A673 (cell line): ENCODE results near the gene CBFA2T3. TPM values are rescaled to one million over a fixed set of nuclear protein-coding genes. Genes with fewer than 3 reads are reported as not detected.

Source experiments
- BruUV-seq: library from RNA; stranded (reverse); fragments of 400-500 nt; replicated peaks from 2 replicates; lab custom pipeline; 2021; lab: Mats Ljungman, UMichigan
- CTCF ChIA-PET: fragments of 300-600 bp; sonication (Branson Sonifier 250); formaldehyde crosslinking; loops from one replicate; lab custom pipeline; 2022; ENCODE audit warnings: antibody characterized with exemption; lab: Charles Lee
- POLR2A ChIA-PET: fragments of 300-600 bp; sonication (Branson Sonifier 250); formaldehyde crosslinking; loops from one replicate; lab custom pipeline; 2022; ENCODE audit warnings: antibody characterized with exemption; ENCODE audit not compliant: low non-redundant PET; lab: Charles Lee
- DNase-seq: peaks from one replicate; pipeline ENCODE4 v3.0.0-alpha.2; 2015; ENCODE audit warnings: low spot score
- H3K27ac ChIP-seq: fragments of 200-600 bp; sonication (generic); 2 replicates; pipeline ENCODE4 v1.5.1; 2016; ENCODE audit warnings: mixed run types, low read depth, mild to moderate bottlenecking, mixed read lengths, antibody characterized with exemption, low read length; ENCODE audit not compliant: poor library complexity, severe bottlenecking
- H3K27me3 ChIP-seq: fragments of 200-600 bp; sonication (generic); replicated peaks from 2 replicates; pipeline ENCODE4 v1.6.1; 2017; ENCODE audit warnings: mixed run types, low read depth, mild to moderate bottlenecking, mixed read lengths, antibody characterized with exemption, low read length; ENCODE audit not compliant: insufficient read depth, poor library complexity
- H3K36me3 ChIP-seq: fragments of 200-600 bp; sonication (generic); 2 replicates; pipeline ENCODE4 v1.6.1; 2016; ENCODE audit warnings: mixed run types, mild to moderate bottlenecking, mixed read lengths, antibody characterized with exemption, low read length; ENCODE audit not compliant: insufficient read depth, poor library complexity, severe bottlenecking
- H3K4me1 ChIP-seq: fragments of 200-600 bp; sonication (generic); 2 replicates; pipeline ENCODE4 v1.6.1; 2017; ENCODE audit warnings: mixed run types, mild to moderate bottlenecking, mixed read lengths, antibody characterized with exemption, low read length; ENCODE audit not compliant: insufficient read depth, poor library complexity, severe bottlenecking
- H3K4me3 ChIP-seq: fragments of 200-600 bp; sonication (generic); 2 replicates; pipeline ENCODE4 v1.5.1; 2016; ENCODE audit warnings: low read depth, mixed run types, mild to moderate bottlenecking, mixed read lengths, low read length; ENCODE audit not compliant: poor library complexity, severe bottlenecking
- H3K9me3 ChIP-seq: fragments of 200-600 bp; sonication (generic); 2 replicates; pipeline ENCODE4 v1.6.1; 2016; ENCODE audit warnings: mixed run types, low read depth, mild to moderate bottlenecking, mixed read lengths, antibody characterized with exemption, low read length; ENCODE audit not compliant: poor library complexity, severe bottlenecking
- CTCF ChIP-seq: fragments of 300-800, 200-600 bp; sonication (generic); conservative IDR thresholded peaks from 2 replicates; pipeline ENCODE4 v1.5.1; 2017; ENCODE audit warnings: low read depth, mild to moderate bottlenecking, antibody characterized with exemption, low read length, moderate library complexity, mixed read lengths
- EZH2 ChIP-seq: fragments of 200-600 bp; sonication (generic); IDR thresholded peaks from 2 replicates; pipeline ENCODE4 v1.6.1; 2017; ENCODE audit warnings: borderline replicate concordance, low read depth, mild to moderate bottlenecking, mixed read lengths, antibody characterized with exemption, low read length; ENCODE audit not compliant: poor library complexity, severe bottlenecking
- intact Hi-C: fragments of 100-400 bp; cut with micrococcal nuclease; formaldehyde crosslinking; loops from one replicate; pipeline ENCODE4 v1.10.0; 2022; ENCODE audit not compliant: unreplicated experiment
- total RNA-seq: library from RNA; stranded (reverse); gene quantifications from 2 replicates; pipeline ENCODE4 v1.2.3, GENCODE V29; 2021

CBFA2T3 gene
- total RNA-seq, 1 experiment from 2014 or later: 1.7 TPM

- Histone ChIP-seq H3K27me3 (no peaks in the 10 kb centered on the region), H3K9me3 (no peaks in the 10 kb centered on the region), H3K36me3 (peaks cover 3% of the 10 kb centered on the region), H3K4me1 (no peaks in the 10 kb centered on the region), H3K4me3 (no peak overlapping the region), H3K27ac (no peak overlapping the region)
- DNase-seq: no peak
- ChIA-PET CTCF (interaction anchor here (0.7 kb wide), 1 partner anchor 204 kb away, joined by 12 read pairs; no protein-coding TSS in a partner anchor), POLR2A (interaction anchor here (0.6 kb wide), 1 partner anchor 27 kb away, joined by 6 read pairs; the partner anchor contains the start of gene CDT1)
- no peak for TF ChIP-seq EZH2
- TF ChIP-seq CTCF: no peak
- intact Hi-C loops: no loop called here
- no TSS peak for BruUV-seq
Measured at GRCh38 chr16:88830258-88830657, 146.7 kb downstream of the CBFA2T3 start.

- BruUV-seq: no TSS peak
- Histone ChIP-seq H3K27ac (no peak overlapping the region), H3K36me3 (no peaks in the 10 kb centered on the region), H3K27me3 (no peaks in the 10 kb centered on the region), H3K9me3 (no peaks in the 10 kb centered on the region), H3K4me1 (no peaks in the 10 kb centered on the region), H3K4me3 (no peak overlapping the region)
- intact Hi-C loops: no loop called here
- CTCF ChIA-PET: no interaction called here
- DNase-seq: no peak
- POLR2A ChIA-PET: no interaction called here
- no peak for TF ChIP-seq CTCF
- TF ChIP-seq EZH2: no peak
Measured at GRCh38 chr16:88828711-88829110, 148.3 kb downstream of the CBFA2T3 start.

DNA sequence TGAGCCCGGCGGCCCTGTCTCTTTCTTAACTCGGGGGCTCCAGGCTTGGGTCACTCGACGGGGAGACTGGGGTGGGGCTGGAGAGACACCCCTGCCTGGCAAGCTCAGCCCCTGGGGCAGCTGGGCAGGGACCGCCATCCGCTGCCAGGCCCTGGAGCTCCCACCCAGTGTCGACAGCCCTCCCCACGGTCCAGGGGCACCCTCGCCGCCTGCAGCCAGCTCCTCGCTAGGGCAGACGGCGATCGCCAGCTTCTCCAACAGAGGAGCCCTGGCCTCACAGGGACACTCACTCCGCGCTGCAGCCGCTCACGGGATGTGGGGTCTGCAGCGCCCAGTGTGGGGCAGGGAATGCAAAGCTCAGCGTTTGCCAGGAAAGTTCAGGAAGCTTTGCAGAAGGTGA is 149.3 kb downstream of the CBFA2T3 start:
- Histone ChIP-seq H3K36me3 (no peaks in the 10 kb centered on the region), H3K27ac (no peak overlapping the region), H3K4me1 (no peaks in the 10 kb centered on the region), H3K4me3 (no peak overlapping the region), H3K9me3 (no peaks in the 10 kb centered on the region), H3K27me3 (no peaks in the 10 kb centered on the region)
- DNase-seq: no peak
- CTCF ChIA-PET: no interaction called here
- POLR2A ChIA-PET: interaction anchor here (0.6 kb wide), 1 partner anchor 10 kb away, joined by 6 read pairs; no protein-coding TSS in a partner anchor
- no peak for TF ChIP-seq CTCF
- TF ChIP-seq EZH2: no peak
- intact Hi-C loops: no loop called here
- no TSS peak for BruUV-seq
